Limb (tissue), 2 donors: Measurements from ENCODE around the gene CACTIN.

Experiments
- DNase-seq, 2 donors: peaks; one replicate each; pipeline ENCODE4 v3.0.0-alpha.2; 2016; ENCODE audit errors: extremely low spot score in 2 of 2

Gene CACTIN

DNA sequence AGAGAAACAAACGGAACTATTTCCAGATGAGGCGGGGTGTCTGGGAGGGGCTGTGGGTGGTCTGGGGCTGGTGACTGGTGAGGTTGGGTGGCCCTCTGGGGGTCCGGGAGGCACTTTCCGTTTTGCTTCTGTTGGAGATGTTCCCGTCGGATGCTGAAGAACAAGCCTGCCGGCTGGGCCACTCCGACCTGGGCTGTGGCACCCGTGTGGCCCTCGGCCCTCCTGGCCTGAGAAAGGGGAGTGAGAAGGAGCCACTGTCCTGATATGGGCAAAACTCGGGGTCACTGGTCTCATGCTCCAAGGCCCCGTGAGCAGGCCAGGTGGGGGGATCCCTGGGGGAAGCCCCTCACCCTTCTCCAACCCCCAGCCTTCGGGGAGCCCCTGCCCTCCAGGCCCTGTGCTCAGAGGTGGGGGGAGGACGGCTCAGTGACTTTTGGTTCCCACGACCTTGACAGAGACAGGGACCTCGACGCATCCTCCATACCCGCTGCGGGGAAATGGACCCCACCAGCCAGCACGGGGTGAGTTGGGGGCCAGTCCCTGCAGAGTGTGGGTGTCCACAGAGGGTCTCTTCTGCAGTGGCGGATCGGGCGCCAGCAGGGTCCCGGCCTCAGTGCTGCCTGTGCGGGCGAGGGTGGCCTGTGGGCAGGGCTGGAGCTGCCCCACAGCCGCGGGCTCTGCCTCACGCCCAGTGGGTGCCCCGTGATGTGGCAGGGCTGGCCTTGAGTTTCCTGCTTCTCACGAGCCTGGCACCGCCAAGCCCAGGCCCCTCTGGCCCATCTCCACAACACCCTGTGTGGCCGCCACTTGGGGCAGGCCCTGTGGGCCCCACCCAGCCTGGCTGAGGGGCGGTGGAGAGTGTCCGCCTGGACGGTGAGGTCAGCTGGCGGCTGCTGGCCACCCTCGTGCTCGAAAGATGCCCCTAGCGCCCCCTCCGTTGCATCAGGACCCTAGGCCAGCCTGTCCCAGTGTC lies 15.6 kb downstream of the CACTIN start:
- peak in 1 of 2 donors; percentile 28 for DNase-seq

DNA sequence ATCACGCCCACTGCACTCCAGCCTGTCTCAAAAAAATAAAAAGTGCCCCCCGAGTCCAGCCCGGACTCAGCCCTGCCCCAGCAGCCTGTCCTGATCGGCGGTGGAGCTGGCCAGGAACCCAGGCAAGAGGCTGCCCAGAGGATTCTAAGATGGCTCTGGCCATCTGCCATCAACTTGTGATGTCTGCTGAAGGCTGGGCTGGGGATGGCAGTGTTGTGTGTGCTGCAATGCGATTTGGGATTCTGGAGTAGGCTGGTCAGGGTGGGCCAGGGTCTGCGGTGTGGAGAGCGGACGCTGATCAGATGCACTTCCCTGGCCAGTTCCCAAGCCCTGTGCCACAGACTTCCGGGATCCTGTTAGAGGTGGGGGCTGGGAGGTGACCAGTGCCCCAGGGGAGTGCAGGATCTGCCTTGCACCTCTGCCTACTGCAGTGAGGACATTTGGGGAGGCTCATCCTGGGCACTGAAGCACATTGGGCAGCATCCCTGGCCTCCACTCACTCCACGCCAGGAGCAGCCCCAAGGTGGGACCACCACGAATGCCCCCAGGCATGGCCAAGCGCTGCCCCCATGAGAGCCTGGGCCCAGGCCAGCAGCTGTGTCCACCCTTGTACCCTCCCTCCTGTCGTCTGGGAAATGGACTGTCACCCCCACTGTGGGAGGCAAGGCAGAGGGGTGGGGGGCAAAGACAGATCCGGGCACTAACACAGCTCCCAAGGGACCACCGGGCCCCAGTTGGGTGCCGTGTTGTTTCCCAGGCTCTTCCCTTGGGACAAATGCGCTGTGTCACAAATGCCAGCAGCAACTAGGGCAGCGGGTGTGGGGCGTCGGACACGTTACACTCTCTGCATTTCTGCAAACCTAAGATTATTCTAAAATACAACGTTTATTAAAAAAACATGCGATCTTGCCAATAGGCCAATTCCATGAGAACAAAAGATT lies 16.5 kb downstream of the CACTIN start:
- DNase-seq: peak in 1 of 2 donors; percentile 28

DNA sequence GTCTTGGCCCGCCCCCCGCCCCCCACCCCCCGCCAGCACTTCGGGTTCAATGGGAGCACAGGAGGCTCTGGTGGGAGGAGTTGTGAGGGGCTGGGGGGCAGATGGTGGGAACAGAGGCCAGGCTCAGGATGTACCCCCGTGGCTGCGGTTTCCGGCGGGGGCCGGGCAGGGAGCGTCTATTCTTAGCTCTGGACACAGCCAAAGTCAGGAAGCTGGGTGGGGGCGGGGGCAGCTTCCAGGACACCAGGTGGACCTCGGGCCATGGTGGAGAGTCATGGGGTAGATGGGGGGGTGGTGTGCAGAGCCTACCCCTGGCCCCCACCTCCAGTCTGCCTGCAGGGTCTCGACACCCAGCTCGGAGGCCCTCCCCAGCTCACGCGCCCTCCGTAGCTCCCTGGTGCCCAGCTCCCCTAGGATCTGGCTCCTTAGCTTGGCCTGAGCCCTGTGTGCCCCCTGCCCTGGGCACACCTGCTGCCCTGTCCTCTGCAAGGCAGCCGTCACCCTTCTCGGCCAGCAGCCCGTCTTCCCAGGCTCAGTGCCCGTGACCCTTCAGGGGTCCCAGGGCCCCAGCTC lies 17.8 kb downstream of the CACTIN start:
- peak in 1 of 2 donors; percentile 33 for DNase-seq

DNA sequence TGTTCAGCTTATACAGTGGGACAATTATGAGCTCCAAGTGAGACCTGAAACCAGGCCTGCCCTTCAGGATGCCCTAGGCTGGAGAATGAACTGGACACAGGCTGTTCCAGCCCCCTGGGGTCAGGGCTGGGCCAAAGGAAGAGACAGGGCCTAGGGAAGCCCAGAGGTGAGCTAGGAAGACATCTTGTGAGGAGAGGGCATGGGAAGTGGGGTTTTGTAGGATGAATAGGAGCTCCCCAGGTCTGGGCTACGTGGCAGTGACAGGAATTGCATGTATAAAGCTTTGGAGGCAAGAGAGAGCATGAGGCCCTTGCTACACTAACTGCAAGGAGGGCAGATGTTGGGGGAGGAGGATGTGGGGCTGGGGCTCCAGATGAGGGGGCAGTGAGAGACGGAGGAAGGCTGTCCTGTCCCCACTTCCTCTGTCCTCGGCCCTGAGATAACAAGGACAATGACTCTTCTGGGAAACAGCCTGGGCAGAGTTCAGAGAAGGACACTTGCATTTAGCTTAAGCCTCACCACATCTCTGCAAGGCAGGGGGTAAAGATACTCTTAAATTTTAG lies 18.4 kb downstream of the CACTIN start:
- DNase-seq: no peak

DNA sequence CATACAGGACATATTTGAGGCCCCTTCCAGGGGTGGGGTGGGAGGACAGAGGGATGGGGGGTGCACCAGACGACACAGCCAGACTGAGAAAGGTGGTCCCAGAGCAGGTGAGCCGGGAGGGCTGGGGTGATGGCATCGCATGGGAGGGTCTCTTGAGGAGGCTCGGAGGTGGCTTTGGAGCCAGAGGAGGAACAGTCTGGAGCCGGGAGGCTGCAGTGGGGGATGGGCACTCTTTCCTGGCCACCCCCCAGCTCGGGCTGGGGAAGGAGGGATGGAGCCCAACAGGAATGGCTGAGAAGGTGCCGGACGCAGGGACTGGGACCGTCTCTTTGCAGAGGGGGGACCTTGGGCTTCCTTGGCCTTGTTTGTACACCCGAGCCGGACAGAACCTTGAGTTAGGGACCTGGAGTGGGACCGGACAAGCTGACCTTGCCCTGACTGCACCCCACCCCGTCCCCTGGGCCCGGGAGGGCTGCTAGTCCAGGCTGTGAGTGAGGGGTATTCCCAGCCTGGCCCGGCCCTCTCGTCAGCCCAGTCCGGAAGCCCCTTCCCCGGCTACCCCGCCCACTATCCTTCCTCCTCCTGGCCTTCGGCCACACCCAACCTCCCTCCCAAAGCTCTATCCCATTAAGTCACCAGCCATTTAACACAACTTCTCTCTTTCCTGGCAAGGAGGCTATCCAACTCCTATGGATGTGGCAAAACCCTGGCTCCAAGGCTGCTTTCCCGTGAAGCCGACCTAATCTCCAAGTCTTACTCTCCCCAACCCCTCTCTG lies 19.1 kb downstream of the CACTIN start:
- peak in 1 of 2 donors; percentile 55 for DNase-seq

DNA sequence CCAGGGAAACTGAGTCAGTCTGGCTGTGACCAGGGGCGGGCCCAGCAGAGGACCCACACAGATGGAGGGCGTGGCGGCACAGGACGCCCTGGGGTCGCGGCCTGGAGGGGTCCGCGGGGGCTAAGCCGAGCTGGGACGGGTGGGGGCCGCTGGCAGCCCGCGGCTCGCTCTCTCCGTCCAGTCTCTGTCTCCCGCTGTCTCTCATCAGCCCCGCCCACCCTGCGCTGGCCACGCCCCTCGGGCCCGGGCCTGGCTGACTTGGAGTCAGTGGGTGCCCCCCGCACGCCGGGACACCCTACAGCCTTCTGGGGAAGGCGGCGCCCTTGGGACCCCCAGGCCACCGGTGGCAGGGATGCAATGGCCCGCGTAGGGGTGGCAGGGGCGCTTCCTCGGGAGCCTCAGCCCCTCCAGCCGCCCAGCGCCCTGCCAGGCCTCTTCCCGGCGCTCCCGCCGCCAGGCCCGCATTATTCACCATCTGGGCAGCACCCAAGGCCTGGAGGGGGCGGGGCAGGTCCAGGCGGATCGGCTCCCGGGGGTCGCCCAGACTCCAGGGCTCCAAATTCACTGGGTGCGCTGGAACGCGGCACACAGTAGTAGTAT lies 19.8 kb downstream of the CACTIN start, which contains the start of gene TBXA2R:
Gene TBXA2R, minus strand, starts transcription at position 186 of the 600 bp plus-strand sequence. CDS start 6,241 bp downstream, outside the sequence.
- DNase-seq: peak in 1 of 2 donors; percentile 72

DNA sequence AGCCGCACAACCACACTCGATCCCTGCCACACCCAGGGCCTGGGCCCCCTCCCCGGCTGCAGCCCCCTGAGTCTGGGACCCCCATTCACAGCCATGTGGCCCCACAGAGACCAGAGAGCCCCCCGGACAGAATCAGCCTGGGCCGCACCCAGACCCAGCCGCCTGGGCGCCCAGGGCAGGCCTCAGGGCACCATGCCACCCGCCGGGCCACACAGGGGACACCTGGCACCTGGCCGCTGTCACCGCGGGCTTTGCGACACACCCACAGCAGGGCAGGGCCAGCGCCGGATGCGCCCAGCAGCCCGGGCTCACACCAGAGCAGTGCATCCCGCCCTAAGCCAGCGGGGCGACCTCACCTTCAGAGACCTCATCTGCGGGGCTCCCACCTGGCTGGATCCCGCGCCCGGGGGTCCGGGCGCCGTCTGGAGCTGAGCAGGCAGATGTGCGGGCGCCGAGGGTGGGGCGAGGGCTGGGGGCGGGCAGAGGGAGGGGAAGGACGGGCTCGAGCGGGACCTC lies 20.4 kb downstream of the CACTIN start:
- no peak for DNase-seq

DNA sequence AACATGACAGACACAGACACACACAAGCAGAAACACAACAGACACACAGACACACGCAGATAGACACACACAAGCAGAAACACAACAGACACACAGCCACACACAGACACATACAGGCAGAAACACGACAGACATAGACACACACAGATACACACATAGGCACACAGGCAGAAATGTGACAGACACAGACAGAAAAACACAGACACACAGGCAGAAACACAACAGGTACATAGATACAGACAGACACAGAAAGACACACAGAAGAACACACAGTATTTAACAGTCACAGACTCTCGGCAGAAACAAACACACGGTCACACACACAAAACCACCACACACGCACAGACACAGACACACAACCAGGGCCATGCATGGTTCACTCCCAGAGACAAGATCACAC lies 20.8 kb downstream of the CACTIN start:
- DNase-seq: no peak

DNA sequence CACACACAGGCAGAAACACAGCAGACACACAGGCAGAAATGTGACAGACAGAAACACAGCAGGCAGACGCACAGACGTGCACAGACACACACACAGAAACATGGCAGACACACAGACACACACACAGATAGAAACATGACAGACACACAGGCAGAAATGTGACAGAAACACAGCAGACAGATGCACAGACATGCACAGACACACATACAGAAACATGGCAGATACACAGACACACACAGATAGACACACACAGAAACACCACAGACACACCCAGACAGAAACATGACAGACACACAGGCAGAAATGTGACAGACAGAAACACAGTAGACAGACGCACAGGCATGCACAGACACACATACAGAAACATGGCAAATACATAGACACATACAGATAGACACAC lies 21.2 kb downstream of the CACTIN start:
- no peak for DNase-seq

DNA sequence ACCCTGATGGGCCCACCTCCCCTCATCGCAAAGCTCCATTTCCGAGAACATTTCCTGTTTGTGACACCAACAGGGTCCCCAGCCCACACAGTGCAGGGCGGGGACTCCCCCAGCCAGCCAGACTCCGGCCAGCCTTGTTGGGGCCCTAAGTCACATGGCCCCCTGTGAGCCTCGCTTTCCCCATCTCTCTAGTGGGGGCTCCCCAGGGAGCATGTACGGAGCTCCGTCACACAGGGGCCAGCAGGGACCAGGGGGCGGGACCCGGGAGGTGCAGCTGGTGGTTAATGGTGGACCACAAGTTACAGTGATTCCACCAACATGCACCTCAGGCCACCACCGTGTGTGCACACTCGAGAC lies 21.6 kb downstream of the CACTIN start:
- DNase-seq: no peak

DNA sequence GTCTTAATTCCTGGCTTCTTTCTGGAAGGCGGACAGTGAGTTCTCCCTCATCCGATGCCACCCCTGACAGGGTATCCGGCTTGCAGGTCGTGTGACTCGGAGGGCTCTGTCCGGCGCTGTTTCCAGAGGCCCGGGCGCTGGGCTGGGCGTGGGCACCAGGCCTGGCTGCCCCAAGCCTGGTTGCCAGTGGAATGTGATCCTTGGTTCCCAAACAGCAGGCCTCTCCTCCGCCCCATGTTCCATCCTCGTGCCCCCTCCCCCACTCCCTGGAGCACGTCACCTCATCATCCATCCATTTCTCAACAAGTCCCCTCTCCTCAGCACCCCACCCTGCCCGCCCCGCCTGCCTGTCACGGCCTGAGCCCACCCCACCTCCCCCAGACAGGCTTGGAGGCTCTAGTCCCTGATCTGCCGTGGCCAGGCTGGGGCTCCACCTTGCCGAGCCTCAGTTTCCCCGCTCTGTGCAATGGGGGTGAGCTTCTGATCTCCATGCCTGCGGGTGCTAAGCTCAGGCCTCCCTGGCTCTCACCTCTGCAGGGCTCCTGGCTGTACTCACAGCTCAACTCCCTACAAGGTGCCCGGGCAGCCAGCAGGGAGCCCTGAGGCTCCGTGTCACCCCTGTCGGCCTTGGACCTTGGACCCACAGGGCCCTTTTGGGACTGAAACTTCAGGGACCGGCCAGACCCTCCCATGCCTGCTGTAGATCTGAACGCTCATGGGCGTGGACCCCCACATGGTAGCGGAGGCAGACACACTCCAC lies 22.2 kb downstream of the CACTIN start:
- no peak for DNase-seq

DNA sequence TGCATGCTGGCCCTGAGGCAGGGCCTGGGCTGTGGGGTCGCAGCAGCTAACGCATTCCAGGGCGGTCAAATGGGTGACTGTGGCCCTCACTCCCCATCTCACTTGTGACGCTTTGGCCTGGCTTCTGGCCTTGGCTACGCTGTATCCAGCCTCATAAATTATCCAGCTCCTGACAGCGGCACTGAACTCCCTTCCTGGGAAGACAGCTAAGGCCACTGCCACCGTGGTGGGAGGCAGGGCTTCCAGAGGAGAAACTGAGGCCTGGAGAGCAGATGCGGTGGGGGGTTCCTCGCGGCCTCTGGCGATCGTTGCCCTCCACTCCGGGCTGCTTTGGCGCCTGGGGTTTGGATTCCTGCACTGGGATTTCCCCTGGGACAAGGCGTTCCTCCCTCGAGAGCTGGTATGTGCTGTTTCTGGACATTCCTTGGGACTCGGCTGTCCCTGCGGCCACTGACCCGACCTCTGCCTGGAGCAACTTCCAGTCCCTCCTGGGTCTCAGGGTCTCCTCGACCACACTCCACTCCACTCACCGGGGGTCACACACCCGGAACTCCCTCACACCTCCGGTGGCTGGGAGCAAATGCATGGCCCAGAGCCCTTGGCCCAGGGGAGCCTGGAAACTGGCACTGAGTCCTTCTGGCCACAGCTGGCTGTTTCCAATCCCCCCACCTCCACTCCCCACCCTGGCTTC lies 23.3 kb downstream of the CACTIN start:
- no peak for DNase-seq

DNA sequence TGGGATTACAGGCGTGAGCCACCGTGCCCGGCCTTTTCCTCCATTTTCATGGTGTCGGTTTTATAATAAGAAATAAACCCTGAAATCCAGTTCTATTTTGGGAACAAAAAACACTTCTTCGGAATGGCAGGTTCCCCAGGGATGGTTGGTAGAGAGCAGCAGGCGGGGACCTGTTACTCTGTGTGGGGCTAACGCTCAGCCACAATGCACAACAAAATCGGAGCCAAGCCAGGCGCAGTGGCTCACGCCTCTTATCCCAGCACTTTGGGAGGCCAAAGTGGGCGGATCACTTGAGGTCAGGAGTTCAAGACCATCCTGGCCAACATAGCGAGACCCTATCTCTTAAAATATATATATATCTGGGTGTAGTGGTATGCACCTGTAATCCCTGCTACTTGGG lies 25.6 kb downstream of the CACTIN start:
- DNase-seq: no peak

DNA sequence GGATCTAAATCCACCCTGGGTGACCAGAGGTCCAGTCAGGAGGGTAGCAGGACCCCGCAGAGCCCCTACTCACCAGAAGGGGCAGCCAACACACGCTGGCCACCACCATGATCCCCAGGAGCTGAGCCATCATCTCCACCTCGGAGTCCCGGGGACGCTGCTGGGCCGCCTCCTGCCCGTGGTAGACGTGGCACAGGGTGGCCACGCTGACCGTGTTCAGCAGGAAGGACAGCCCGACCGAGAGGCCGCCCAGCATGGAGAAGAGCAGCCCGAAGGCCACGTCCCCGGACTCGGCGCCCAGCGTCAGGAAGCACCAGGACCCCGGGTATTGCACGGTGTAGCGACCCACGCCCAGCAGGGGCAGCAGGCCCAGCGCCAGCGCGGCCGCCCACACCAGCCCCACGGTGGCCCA lies 26.8 kb downstream of the CACTIN start:
- DNase-seq: no peak

DNA sequence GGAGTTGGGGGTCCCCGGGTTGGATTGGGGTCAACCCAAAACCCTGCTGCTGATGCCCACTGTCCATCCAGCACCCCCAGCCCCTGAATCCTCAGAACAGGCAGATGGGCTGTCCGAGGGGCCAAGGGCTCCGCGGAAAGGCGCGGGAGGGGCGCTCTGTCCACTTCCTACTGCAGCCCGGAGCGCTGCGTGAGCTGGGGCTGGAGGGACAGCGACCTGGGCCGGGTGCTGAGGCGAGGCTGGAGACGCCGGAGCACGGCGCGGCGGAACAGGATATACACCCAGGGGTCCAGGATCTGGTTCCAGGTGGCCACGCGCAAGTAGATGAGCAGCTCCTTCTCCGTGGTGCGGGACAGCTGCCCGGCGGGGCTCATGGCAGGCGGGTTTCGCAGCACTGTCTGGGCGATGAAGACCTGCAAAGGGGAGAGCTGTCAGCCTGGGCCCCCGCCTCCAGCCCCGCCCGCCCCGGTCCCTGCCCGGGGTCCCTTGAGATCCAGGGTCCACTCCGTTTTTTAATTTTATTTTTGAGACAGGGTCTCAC lies 31.0 kb downstream of the CACTIN start:
- no peak for DNase-seq

DNA sequence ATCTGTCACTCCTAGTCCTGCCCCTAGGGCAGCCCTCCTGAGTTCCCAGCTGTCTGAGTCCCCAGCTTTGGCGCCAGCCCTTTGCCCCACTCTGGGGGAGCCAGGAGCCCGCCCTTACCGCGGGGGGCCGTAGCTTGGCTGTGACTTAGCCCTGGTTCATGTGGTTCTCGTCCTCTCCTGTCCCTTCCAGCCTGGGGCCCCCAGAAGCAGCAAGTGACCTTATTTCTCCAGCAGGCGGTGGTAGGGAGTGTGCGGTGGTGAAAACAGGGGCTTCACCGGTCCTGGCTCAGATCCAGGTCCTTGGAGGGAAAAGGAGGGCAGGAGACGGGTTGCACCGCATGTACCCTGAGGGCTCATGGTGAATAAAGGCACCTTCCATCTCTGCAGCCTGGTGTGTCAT lies 33.4 kb downstream of the CACTIN start:
- DNase-seq: no peak

DNA sequence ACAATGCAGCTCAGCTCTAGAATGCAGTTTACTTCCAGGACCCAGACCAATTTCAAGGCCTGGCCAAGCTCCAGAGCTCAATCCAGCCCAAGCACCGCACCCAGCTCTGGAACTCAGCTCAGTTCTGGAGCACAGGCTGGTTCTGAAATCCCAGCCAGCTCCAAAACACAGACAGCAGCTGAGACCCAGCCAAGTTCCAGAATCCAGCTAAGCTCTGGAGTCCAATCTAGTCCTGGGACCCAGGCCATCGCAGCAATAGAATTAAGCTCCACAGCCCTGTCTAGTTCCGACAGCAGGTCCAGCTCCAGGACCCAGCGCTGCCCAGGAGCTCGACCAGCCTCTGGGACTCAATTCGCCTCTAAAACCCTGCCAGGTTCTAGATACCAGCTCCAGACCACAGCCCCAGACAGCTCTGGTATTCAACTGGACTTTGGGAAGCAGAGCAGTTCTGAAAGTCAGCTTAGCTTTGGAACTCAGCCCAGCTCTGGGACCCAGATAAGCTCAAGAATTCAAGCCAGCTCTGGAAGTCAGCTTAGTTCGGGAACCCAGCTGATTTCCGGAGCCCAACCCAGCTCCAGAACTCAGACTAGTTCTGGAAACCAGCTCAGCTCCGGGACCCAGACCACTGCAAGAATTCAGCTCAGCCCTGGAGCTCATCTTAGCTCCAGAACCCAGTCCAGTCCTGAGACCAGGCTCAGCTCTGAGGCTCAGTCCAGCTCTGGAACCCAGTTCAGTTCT lies 34.5 kb downstream of the CACTIN start:
- no peak for DNase-seq
